Epithelial cell of prostate (primary cell): ENCODE data around the gene LRP3.
"Not testable (repeated sequence)": the region's sequence is repeated elsewhere in the genome, so short reads cannot be mapped to it uniquely, and the experiment has no call there.

Experiments used
- DNase-seq: peaks from one replicate; pipeline ENCODE4 v3.0.0-alpha.2; 2011; ENCODE audit warnings: low read depth, low spot score
- H3K27ac ChIP-seq: fragments of 450-650 bp; 2 replicates; pipeline ENCODE4 v1.5.1; 2017; ENCODE audit warnings: mild to moderate bottlenecking

The LRP3 gene, protein sequence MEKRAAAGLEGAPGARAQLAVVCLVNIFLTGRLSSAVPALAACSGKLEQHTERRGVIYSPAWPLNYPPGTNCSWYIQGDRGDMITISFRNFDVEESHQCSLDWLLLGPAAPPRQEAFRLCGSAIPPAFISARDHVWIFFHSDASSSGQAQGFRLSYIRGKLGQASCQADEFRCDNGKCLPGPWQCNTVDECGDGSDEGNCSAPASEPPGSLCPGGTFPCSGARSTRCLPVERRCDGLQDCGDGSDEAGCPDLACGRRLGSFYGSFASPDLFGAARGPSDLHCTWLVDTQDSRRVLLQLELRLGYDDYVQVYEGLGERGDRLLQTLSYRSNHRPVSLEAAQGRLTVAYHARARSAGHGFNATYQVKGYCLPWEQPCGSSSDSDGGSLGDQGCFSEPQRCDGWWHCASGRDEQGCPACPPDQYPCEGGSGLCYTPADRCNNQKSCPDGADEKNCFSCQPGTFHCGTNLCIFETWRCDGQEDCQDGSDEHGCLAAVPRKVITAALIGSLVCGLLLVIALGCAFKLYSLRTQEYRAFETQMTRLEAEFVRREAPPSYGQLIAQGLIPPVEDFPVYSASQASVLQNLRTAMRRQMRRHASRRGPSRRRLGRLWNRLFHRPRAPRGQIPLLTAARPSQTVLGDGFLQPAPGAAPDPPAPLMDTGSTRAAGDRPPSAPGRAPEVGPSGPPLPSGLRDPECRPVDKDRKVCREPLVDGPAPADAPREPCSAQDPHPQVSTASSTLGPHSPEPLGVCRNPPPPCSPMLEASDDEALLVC

GRCh38 chr19:33193865-33194362 lies at the start of gene LRP3:
Gene LRP3 (plus strand): TSS chr19:33194330. CDS start chr19:33194786, 456 bp downstream.
- DNase-seq = no peak
- H3K27ac ChIP-seq = no peak within 1 kb of the TSS

DNA sequence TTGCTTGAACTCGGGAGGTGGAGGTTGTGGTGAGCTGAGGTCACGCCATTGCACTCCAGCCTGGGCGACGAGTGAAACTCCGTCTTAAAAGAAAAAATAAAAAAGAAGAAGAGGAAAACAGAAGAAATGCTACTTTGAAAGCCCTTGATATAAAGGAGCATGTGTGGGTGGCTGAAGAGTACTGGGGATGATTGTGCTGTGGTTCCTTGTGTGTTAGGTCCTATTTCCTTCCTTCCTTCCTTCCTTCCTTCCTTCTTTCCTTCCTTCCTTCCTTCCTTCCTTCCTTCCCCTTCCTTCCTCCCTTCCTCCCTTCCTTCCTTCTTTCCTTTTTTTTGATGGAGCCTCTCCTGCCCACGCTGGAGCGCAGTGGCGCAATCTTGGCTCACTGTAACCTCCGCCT lies 47.9 kb upstream of the LRP3 start:
- no peak overlapping the region for H3K27ac ChIP-seq
- DNase-seq = no peak

DNA sequence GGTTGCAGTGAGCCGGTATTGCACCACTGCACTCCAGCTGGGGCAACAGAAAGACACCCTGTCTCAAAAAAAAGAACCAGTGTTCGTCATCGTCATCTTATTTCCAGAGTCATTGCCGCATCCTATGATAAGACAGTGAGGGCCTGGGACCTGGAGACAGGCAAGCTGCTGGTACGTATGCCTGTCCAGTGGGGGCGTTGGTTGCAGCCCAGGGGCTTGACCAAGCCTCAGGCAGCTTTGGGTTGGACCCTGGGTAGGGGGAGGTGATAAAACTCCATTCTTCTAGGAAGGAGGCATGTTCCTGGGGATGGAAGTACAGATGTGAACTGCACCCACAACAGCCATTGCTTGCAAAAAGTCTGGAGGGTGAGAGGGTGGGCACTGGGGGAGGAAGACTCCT lies 46.6 kb upstream of the LRP3 start:
- no peak overlapping the region for H3K27ac ChIP-seq
- DNase-seq = no peak

DNA sequence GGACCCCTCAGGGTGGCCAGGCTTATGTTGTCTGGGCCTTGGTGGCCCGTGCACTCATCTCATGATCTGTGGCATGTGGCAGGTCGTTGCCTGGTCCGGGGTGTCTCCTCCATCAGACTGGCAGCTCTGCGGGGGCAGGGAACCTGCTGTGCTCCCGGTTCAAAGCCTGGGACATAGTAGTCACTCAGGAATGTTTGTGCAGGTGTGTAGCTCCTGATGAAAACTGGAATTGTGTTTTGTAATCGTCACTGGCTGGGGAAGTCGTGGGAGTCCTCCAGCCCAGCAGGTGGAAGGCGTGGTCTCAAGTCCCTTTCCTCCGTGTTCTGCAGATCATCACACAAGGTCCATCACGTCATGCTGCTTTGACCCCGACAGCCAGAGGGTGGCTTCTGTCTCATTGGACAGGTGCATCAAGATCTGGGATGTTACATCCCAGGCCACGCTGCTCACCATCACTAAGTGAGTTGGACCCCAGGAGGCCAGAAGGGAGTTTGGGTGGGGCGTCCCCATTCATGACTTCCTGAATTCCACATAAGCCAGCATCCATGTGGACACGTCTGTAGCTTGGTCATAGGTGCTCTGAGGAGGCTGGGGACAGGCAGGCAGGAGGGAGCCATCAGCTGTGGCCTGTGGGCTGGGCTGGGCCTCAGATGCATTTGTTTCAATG lies 43.1 kb upstream of the LRP3 start:
- DNase-seq = no peak
- no peak overlapping the region for H3K27ac ChIP-seq

DNA sequence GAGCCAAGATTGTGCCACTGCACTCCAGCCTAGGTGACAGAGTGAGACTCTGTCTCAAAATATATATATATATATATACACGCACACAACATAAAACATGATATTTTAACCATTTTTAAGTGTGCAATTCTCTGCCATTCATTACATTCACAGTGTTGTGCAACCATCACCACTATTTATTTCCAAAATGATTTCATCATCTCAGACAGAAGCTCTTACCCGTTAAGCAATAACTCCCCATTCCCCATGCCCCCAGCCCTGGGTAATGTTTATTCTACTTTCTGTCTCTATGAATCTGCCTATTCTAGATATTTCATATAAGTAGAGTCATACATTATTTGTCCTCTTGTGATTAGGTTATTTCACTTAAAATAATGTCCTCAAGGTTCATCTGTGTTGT lies 42.0 kb upstream of the LRP3 start:
- DNase-seq = no peak
- no peak overlapping the region for H3K27ac ChIP-seq

DNA sequence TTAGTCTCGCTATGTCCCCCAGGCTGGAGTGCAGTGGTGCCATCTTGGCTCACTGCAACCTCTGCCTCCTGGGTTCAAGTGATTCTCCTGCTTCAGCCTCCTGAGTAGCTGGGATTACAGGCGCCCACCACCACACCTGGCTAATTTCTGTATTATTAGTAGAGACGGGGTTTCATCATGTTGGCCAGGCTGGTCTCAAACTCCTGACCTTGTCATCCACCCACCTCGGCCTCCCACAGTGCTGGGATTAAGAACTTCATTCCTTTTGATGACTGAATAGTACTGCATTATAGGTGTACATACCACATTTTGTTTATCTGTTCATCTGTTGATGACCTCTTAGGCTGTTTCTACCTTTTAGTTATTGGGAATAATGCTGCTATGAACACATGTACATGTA lies 41.5 kb upstream of the LRP3 start:
- DNase-seq, H3K27ac ChIP-seq: not testable (repeated sequence)

- not testable (repeated sequence) for DNase-seq, H3K27ac ChIP-seq
Observed at GRCh38 chr19:33154313-33154712, 39.8 kb upstream of the LRP3 start.

DNA sequence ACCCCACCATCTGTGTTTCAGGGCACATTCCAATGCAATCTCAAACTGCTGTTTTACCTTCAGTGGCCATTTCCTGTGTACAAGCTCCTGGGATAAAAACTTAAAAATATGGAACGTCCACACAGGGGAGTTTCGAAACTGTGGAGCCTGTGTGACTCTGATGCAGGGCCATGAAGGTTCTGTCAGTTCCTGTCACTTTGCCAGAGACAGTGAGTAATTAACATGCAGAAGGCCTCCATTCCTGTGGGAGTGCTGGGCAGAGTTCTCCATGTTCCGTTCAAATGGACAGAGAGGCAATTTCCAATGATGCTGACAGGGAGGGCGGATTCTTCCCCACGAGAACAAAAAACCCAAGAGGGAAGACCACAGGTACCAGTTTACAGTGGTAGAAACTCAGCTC lies 37.8 kb upstream of the LRP3 start:
- H3K27ac ChIP-seq = no peak overlapping the region
- no peak for DNase-seq

DNA sequence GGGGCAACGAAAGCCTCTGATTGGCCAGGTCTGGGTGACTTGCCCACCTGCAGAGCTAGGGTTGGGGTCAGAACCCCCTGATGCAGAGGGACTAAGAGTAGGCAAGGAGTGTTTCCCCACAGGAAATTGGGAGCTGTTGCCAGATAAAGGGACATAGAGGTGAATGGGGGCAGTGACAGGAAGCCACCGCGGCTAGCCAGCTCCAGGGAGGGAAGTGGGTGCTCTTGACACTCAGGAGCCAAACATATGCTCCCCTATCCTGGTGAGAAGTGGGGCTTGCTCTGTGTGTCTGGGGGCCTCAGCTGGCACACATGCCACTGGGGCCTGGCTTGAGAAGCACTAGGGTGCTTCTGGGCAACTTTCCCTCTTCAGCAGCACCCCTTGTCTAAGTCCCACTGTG lies 36.2 kb upstream of the LRP3 start:
- H3K27ac ChIP-seq = no peak overlapping the region
- no peak for DNase-seq

DNA sequence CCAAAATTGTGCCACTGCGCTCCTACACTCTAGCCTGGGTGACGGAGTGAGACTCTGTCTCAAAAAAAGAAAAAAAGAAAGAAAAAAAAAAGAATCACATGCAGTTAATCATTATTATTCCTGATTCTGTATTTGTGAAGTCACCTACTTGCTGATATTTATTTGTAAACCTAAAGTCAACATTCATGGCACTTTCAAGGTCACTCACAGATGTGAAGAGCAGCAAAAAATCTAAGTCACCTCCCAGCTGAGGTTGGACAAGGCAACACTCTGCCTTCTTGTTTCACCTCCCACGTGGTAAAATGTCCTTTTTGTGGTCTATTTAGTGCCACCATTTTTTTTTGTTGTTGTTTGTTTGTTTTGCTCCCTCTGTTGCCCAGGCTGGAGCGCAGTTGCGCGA lies 35.8 kb upstream of the LRP3 start:
- H3K27ac ChIP-seq = no peak overlapping the region
- no peak for DNase-seq

GRCh38 chr19:33159149-33159548 lies 35.0 kb upstream of the LRP3 start:
- no peak overlapping the region for H3K27ac ChIP-seq
- DNase-seq = no peak

DNA sequence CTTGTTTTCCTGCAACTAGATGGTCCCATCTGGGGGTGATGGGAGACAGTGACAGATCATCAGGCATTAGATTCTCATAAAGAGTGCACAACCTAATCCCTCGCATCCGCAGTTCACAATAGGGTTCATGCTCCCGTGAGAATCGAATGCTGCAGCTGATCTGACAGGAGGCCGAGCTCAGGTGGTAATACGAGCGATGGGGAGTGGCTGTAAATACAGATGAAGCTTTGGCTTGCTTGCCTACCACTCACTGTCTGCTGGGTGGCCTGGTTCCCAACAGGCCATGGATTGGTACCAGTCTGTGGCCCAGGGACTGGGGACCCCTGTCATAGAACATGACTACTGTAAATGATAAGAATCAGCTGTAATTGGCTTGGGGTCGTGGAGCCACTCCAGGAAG lies 34.2 kb upstream of the LRP3 start:
- no peak for DNase-seq
- no peak overlapping the region for H3K27ac ChIP-seq

GRCh38 chr19:33161201-33161600 lies 32.9 kb upstream of the LRP3 start:
- no peak overlapping the region for H3K27ac ChIP-seq
- DNase-seq = no peak

- no peak for DNase-seq
- no peak overlapping the region for H3K27ac ChIP-seq
Observed at GRCh38 chr19:33163481-33163880, 30.6 kb upstream of the LRP3 start.

- not testable (repeated sequence) for DNase-seq, H3K27ac ChIP-seq
Observed at GRCh38 chr19:33166037-33166436, 28.1 kb upstream of the LRP3 start.

GRCh38 chr19:33167438-33167837 lies 26.7 kb upstream of the LRP3 start:
- DNase-seq = no peak
- H3K27ac ChIP-seq = no peak overlapping the region

GRCh38 chr19:33168528-33168927 lies 25.6 kb upstream of the LRP3 start:
- DNase-seq = no peak
- no peak overlapping the region for H3K27ac ChIP-seq

DNA sequence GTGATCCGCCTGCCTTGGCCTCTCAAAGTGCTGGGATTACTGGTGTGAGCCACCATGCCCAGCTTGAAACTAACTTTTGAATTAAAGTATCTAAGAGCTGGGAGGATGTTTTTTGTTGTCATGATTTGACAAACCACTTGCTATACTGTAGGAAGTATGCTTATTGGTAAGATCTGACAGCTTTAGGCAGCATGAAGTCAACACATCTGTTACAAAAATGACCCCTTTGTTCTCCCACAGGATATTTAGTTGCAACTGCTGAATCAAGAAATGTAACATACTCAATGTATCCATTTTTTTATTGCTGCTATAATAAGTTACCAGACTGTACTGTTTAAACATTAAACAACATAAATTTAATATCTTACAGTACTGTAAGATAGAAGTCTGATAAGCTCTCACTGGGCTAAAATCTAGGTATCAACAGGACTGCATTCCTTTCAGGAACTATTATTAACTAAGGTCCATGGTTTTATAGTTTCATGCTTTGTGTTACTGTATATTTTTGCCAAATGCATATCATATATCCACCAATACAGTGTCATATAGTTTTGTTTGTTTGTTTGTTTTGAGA lies 22.8 kb upstream of the LRP3 start:
- no peak overlapping the region for H3K27ac ChIP-seq
- DNase-seq = no peak

GRCh38 chr19:33171916-33172359 lies 22.2 kb upstream of the LRP3 start:
- H3K27ac ChIP-seq = no peak overlapping the region
- no peak for DNase-seq

DNA sequence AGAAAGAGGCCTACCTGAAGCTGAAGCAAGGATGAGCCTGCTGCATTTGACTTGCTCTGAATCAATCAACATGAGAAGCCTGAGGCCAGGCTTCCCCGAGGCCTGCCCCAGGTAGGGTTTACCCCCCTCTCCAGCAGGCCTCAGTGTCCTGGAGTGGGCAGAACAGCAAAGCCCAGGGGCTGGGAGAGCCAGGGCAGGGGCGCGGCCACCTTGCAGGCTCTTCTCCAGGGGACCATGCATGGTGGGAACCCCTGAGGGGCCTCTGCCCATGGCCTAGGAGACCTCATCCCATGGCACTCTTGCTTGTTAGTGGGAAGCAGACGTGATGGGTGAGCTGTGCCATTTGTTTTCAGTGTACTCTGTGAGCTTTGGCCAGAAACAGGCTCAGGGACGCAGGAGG lies 19.9 kb upstream of the LRP3 start:
- DNase-seq = no peak
- no peak overlapping the region for H3K27ac ChIP-seq
